Loucy (cell line): ENCODE measurements around the gene SLC16A5.

Experiments
- H2AFZ ChIP-seq: fragments of 200-600 bp; sonication (generic); 2 replicates; pipeline ENCODE4 v1.6.0; 2016; ENCODE audit warnings: antibody characterized with exemption, mild to moderate bottlenecking, low read length, moderate library complexity
- H3F3A ChIP-seq: fragments of 200-600 bp; 2 replicates; pipeline ENCODE4 v1.6.0; 2016; ENCODE audit warnings: antibody characterized with exemption, low read depth, mild to moderate bottlenecking
- H3K27me3 ChIP-seq: fragments of 200-600 bp; sonication (generic); 2 replicates; pipeline ENCODE4 v1.6.1; 2014; ENCODE audit warnings: low read length, mild to moderate bottlenecking; ENCODE audit not compliant: insufficient read depth, poor library complexity, severe bottlenecking
- H3K36me3 ChIP-seq: fragments of 200-600 bp; sonication (generic); 2 replicates; pipeline ENCODE4 v1.6.1; 2016; ENCODE audit warnings: low read length; ENCODE audit not compliant: insufficient read depth
- H3K4me1 ChIP-seq: fragments of 200-600 bp; sonication (generic); 2 replicates; pipeline ENCODE4 v1.5.1; 2014; ENCODE audit warnings: low read length, mild to moderate bottlenecking; ENCODE audit not compliant: insufficient read depth, poor library complexity, severe bottlenecking
- H3K4me2 ChIP-seq: fragments of 200-600 bp; sonication (generic); 2 replicates; pipeline ENCODE4 v1.6.0; 2014; ENCODE audit warnings: antibody characterized with exemption, low read length, low read depth, mild to moderate bottlenecking; ENCODE audit not compliant: poor library complexity, severe bottlenecking
- H3K4me3 ChIP-seq: fragments of 200-600 bp; sonication (generic); 2 replicates; pipeline ENCODE4 v1.5.1; 2014; ENCODE audit warnings: low read length, mild to moderate bottlenecking, mixed read lengths; ENCODE audit not compliant: poor library complexity, severe bottlenecking
- H3K79me2 ChIP-seq: fragments of 200-600 bp; sonication (generic); 2 replicates; pipeline ENCODE4 v1.6.1; 2014; ENCODE audit warnings: low read length; ENCODE audit not compliant: insufficient read depth
- H3K9ac ChIP-seq: fragments of 200-600 bp; sonication (generic); 2 replicates; pipeline ENCODE4 v1.6.0; 2014; ENCODE audit warnings: mild to moderate bottlenecking, low read depth, low read length, moderate library complexity; ENCODE audit not compliant: poor library complexity, severe bottlenecking
- H3K9me2 ChIP-seq: fragments of 200-600 bp; sonication (generic); replicated peaks from 2 replicates; pipeline ENCODE4 v1.6.1; 2016; ENCODE audit warnings: low read depth, low read length, mixed read lengths
- H3K9me3 ChIP-seq: fragments of 200-600 bp; sonication (generic); 2 replicates; pipeline ENCODE4 v1.6.1; 2014; ENCODE audit warnings: mild to moderate bottlenecking, antibody characterized with exemption, low read length, low read depth; ENCODE audit not compliant: insufficient read depth
- H4K20me1 ChIP-seq: fragments of 200-600 bp; sonication (generic); 2 replicates; pipeline ENCODE4 v1.6.0; 2014; ENCODE audit warnings: antibody characterized with exemption, low read length, mild to moderate bottlenecking; ENCODE audit not compliant: insufficient read depth, poor library complexity, severe bottlenecking
- EZH2phosphoT487 ChIP-seq: fragments of 200-600 bp; IDR thresholded peaks from 2 replicates; pipeline ENCODE4 v1.6.1; 2018; ENCODE audit warnings: antibody characterized with exemption, mild to moderate bottlenecking, moderate library complexity, borderline replicate concordance
- TF ChIP-seq, protein P1 (sequence below): fragments of 200-600 bp; sonication (generic); conservative IDR thresholded peaks from 2 replicates; pipeline ENCODE4 v1.5.1; 2014; ENCODE audit warnings: mild to moderate bottlenecking, antibody characterized with exemption, low read length

SLC16A5 gene

DNA sequence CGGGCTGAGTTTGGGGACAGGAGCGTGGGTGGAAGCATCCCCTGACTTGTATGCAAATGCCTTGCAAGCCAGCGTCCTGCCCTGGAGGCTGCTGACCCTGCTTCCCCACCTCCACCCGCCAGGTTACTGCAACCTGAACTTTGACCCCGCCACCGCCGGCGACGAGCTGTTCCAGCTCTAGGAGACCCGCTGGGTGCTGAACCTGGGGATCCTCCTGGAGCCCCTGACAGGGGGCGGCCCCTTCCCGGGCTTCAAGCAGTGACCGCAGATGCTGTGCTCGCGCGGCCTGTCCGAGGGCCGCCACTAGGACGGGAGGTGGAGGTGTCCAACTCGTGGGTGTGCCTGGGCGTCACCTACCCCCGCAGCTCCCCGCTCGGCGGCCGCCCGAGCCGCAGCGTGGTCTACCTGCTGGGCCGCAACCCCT is 10.7 kb upstream of the SLC16A5 start:
- Histone ChIP-seq H2AFZ (no peak overlapping the region), H3K4me2 (no peak overlapping the region), H3K36me3 (no peaks in the 10 kb centered on the region), H3K27me3 (no peaks in the 10 kb centered on the region), H3K79me2 (no peaks in the 10 kb centered on the region), H3F3A (no peaks in the 10 kb centered on the region), H3K9me2 (no peaks in the 10 kb centered on the region), H3K4me3 (no peak overlapping the region), H3K9ac (no peak overlapping the region), H3K9me3 (no peaks in the 10 kb centered on the region), H4K20me1 (no peaks in the 10 kb centered on the region), H3K4me1 (no peaks in the 10 kb centered on the region)
- TF ChIP-seq, protein P1, sequence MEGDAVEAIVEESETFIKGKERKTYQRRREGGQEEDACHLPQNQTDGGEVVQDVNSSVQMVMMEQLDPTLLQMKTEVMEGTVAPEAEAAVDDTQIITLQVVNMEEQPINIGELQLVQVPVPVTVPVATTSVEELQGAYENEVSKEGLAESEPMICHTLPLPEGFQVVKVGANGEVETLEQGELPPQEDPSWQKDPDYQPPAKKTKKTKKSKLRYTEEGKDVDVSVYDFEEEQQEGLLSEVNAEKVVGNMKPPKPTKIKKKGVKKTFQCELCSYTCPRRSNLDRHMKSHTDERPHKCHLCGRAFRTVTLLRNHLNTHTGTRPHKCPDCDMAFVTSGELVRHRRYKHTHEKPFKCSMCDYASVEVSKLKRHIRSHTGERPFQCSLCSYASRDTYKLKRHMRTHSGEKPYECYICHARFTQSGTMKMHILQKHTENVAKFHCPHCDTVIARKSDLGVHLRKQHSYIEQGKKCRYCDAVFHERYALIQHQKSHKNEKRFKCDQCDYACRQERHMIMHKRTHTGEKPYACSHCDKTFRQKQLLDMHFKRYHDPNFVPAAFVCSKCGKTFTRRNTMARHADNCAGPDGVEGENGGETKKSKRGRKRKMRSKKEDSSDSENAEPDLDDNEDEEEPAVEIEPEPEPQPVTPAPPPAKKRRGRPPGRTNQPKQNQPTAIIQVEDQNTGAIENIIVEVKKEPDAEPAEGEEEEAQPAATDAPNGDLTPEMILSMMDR, result no peak
- no peak for TF ChIP-seq EZH2phosphoT487

DNA sequence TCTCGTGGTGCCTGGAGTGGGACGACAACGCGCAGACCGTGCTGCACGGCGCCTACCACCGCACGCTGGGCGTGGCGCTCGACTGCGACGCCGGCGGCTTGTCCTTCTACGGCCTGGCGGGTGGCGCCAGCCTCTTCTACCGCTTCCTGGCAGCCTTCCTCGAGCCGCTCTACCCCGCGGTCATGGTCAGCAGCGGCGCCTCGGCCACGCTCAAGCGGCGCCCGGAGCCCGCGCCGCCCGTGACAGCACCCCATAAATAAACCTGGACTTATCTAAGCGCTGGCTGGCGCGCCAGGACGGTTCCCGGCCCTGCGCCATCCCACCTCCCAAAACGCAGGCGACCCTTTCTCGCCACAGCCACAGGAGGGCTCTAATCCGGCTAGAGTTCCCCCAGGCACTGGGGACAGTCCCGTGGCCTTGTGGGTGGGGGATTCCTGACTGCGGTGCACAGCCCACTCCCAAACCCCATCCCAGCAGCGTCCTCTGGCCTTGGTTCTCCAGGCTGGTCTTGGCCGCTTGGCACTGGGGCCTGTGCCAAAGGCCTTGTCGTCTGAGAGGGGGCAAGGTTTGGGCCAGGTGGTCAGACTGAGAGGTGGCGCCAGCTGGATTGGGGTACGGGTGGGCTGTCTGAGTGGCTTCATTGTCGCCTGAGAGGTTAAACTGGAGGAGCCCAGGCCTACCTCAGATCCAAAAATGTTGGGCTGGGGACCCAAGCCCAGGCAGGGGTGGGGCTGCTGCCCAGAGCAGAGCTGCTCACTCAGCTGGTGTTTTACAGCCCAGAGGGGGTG is 10.1 kb upstream of the SLC16A5 start:
- H3K4me2 ChIP-seq, result no peak overlapping the region
- H3F3A ChIP-seq, result no peaks in the 10 kb centered on the region
- TF ChIP-seq EZH2phosphoT487, result no peak
- TF ChIP-seq, protein P1, result no peak
- H3K9me3 ChIP-seq, result no peaks in the 10 kb centered on the region
- no peaks in the 10 kb centered on the region for H3K79me2 ChIP-seq
- no peak overlapping the region for H3K9ac ChIP-seq
- H3K9me2 ChIP-seq, result no peaks in the 10 kb centered on the region
- no peaks in the 10 kb centered on the region for H3K4me1 ChIP-seq
- H2AFZ ChIP-seq, result no peak overlapping the region
- H4K20me1 ChIP-seq, result no peaks in the 10 kb centered on the region
- H3K27me3 ChIP-seq, result no peaks in the 10 kb centered on the region
- no peaks in the 10 kb centered on the region for H3K36me3 ChIP-seq
- no peak overlapping the region for H3K4me3 ChIP-seq

DNA sequence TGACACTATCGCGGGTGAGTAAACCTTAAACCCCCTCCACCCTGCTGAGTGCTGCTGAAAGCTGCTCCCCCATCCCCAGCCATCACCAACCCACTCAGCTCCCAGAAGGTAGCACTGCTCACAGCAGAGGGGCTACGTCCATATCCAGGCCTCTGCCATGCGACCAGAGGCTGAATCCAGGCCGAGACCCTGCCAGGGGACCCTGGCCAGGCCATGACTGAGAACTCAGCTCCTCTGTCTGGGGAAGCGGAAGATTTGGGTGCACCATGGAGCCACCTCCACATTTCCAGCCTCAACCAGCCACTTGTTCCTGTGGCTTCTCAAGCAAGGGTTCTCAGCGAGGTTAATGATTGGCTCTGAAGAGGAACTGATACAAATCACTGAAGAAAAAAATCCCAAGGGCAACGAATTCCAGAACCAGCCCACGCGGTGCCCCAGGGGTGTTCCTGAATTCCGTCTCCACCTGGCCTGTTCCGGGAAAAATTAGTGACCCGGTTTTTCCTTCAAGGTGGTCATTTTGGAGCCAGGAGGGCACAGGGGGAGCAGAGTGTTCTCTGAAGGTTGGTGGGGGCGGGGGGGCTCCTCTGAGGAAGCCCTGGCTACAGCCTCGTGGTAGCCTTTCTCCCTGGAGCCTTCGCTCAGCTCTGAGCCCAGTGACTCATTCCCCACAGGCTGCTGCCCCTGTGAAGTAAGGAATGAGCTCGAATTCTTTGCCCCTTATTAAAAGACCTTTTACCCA is 9.3 kb upstream of the SLC16A5 start:
- Histone ChIP-seq H3K9me3 (no peaks in the 10 kb centered on the region), H3K4me3 (no peak overlapping the region), H3K9me2 (no peaks in the 10 kb centered on the region), H3K4me1 (no peaks in the 10 kb centered on the region), H3K9ac (no peak overlapping the region), H3F3A (no peaks in the 10 kb centered on the region), H3K36me3 (no peaks in the 10 kb centered on the region), H4K20me1 (no peaks in the 10 kb centered on the region), H3K27me3 (no peaks in the 10 kb centered on the region), H3K4me2 (no peak overlapping the region), H2AFZ (no peak overlapping the region), H3K79me2 (no peaks in the 10 kb centered on the region)
- TF ChIP-seq EZH2phosphoT487, result no peak
- TF ChIP-seq, protein P1, result no peak
